Globus pallidus (tissue), 1 donor: ENCODE measurements around the gene CCNA2.

Experiments used
- DNase-seq: peaks from one replicate; pipeline ENCODE4 v3.0.0-alpha.2; 2015; ENCODE audit warnings: low spot score

Gene CCNA2

DNA sequence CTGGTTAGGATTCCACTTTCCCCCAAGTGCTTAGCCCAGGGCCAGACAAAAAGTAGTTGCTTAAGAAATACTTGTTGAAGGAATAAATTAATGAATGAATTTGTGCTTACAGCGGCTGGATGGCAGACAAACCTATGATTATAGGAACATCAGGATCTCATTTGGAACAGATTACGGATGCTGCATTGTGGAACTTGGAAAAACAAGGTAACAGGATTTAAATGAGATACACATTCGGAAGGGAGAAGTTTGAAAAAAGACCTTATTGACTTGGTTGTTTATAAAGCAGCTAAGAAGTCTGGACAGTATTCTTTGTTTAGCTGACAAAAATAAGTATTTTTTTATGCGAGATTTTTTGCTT lies 22.0 kb downstream of the CCNA2 start:
- DNase-seq = no peak

DNA sequence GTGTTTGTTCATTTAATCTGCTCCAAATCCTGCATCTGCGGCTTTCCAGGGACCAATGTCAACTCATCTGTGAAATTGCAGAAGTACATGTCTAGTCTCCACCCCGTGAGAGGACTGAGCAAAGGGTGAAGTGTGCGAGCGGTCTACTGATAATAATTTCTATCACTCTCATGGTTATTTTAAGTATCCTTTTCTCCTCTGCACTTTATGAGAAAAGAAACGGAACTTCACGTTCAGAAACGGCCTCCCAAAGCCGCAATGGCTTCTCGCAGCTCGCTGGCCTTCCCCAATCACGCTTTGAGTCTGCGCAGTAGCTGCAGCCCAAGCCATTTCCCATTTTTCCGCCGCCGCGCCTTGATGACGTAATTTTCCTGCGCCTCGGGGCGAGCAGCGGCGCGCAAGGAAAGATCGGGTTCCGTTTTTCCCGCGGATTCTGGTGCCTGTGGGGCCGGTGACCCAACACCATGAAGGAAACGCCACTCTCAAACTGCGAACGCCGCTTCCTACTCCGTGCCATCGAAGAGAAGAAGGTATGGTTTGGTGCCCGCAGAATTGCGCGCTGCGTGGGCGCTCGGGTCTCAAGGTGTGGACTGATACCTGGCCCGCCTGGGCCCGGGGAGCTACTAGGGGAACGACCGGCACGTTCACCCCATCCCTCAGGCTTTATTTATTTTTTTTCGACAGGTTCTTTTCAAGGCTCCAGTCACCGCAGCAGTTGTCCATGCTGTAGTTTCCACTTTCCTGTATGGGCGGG lies 22.5 kb downstream of the CCNA2 start, which contains the start of gene EXOSC9:
TSS of gene EXOSC9 (plus strand) at position 363 of the 754 bp plus-strand sequence. CDS start at position 465, 102 bp downstream.
- peak; percentile 91 for DNase-seq

DNA sequence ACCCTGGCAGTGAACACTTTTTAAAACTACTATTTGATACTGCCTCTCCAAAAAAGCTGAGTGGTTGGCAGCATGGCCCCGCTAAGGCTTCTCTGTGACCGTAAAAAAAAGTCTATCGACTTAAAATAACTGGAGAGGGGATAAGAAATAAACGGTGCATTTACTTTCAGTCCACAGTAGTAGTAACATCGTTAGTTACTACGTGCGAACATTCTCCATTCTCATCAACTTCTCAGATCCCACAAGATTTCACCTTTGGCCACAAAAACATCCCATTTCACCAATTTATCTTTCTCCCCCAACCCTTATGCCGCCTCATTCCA lies 23.1 kb downstream of the CCNA2 start:
- no peak for DNase-seq

DNA sequence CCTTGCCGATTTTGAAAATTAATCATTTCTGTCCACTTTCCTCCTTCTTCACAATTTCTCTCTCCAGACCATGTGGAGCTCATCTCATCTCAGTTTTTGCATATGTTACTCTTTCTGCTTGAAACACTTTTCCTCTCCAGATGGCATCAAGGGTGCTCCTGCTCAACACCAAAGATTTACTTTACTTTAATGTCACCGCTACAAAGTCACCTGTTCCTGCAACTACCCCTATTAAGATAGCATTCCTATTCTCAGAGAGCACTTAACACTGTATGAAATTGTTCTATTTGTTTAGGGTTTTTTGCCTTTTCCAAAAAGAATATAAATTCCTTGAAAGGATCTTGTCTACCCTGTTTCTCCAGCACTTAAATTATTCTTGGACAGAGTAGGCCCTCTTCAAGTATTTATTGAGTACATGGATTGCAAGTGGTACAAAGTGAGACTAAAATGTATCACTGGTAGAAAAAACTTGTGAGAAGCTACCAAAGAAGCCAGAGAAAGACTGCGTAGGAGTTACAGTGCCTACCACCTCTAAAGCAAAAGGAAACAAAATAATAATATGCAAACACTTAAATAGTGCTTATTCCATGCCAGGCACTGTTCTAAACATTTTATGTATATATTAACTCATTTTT lies 23.7 kb downstream of the CCNA2 start:
- DNase-seq = no peak

DNA sequence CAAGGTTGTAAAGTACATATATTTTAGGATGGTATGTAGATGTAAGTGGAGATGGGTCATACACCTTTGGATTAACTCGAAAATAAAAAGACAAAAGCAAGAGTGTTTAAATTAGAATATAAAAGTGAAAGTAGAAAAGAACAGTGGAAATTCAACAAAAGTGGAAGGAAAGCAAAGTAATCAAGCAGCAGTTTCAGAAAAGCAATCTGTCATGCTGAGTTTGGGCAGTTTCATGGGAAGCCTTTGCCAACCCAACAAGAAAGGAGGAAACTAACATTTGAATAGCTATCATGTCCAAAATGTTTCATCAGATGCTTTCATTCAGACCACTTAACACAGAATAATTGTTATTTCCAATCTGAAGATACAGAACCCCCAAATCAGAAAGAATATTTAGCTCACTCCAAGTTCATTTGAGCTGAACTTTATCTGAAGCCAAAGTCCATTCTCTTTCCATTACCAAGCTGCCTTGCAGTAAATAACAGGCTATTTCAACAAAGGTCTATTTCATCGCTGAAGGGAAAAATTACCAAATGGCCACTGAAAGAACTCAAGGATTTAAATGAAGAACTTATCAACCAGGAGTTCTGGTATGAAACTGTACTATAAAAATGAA lies 24.4 kb downstream of the CCNA2 start:
- DNase-seq = no peak

DNA sequence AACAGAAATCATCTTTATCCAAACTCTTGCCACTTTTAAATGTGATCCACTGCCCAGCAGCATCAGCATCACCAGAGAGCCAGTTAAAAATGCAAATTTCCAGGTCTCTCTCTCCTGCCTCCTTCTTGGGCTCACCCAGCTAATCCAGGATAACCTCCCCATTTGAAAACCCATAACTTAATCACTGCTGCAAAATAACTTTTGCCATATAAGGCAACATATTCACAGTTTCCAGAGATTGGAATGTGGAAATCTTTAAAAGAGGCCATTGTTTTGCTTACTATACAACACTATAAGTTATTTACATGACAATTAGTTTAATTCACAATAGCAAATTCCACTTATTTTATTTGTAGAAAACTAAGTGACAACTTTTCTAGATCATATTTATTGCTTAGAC lies 27.4 kb downstream of the CCNA2 start:
- no peak for DNase-seq

DNA sequence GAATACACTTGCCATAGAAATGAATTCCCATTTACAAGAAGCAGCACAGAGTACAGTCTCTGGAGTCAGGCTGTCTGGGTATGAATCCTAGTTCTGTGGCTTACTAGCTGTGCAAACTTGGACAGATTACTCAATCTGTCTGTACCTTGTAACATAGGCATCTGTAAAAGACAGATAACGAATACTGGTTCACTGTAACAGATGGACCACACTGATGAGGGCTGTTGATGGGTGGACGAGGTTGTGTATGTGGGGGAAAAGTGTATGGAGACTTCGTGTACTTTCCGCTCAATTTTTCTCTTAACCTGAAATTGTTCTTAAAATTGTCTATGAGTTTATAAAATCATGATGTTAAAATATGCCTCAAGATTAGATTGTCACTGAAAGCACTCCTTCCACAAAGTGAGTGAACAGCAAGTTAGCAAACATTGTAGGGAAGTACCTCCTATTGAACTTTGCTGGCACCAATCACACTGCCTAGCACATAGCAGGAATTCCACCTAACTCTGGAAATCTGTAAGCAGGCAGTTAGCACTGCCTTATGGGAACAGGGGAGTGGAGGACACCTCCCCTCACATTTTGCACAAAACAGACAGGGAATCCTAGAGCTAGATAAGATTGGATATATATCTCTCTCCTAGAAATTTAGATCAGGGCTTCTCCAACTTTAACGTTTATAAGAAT lies 29.0 kb downstream of the CCNA2 start:
- DNase-seq = no peak

DNA sequence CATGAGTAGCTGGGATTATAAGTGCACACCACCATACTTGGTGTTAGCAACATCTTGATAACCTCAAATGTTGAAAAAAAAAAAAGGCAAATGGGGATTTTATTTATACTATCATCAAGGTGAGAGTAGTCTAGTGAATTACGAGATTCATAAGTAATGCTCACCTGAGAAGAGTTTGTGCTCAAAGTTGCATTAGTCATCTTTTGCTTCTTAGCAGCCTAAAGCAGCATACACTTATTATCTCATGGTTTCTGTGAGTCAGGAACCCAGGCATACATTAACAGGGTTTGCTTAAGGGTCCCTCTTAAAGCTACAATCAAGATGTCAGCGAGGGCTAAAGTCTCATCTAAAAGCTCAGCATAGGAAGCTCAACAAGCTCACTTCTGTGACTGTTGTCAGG lies 30.7 kb downstream of the CCNA2 start:
- DNase-seq = no peak

DNA sequence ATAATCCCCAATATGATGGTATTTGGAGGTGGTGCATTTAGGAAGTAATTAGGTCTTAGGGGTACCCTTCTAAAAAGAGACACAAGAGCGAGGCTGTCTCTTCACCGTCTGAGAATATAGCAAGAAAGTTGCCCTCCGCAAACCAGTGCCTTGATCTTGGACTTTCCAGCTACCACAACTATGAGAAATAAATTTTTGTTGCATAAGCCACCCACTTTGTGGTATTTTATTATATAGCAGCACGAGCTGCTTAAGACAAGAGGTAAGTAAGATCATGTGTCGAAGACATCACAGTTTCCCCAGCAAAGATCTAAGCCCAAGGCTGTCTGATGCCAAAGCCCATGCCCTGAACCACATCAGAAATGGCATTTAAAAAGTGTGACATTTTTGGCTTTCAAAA lies 32.2 kb downstream of the CCNA2 start:
- DNase-seq = no peak

DNA sequence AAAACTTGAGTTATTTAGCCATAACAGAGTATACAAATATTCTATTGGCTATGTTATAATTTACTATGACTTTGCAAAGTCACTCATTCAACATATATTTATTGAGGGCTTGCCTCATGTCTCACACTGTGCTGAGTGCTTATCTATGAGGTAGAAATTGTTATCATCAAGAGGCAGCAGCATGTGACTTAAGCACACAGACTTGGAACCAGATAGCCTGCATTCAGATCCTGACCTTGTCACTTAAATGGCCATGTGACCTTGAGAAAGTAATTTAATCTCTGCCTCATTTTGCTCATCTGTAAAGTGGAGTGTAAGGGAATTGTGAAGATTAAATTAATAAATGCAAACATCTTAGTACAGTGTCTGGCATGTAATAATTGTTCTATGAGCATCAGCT lies 32.7 kb downstream of the CCNA2 start:
- DNase-seq = no peak

DNA sequence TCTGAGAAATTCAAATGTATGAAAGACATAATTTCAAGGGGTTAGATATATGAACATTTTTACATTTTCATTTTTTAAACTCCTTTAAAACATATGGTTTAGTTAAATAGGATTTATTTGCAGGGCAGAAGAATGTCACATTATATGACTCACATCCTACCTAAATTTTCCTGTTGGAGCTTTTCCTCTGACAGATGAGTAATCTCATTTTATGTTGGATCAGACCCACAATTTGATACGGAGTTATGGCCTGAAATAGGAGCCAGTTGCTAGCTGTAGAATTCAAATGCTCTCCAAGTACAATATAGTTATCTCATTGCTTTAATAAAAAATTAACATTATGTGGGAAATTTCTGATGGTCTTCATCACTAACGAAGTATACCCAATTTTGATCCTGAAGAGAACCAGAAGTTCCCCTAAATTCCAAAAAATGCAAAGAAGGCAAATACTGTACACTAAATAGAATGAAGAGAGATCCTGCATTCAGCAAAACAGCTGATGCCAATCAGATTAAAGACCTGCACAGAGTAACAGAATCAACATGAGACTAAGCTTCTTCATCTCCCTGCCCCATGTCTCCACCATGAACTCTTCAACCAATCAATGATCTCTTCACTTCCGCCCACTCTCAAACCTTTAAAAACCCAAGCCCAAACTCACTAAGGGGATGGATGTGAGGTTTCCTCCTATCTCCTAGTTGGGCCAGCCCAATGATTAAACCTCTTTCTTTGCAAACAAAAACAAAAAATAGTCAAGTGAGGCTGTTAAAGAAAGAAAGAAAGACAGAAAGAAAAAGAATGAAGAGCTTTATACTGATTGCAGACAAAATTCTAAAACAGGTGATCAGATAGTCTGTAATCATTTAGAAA lies 33.5 kb downstream of the CCNA2 start:
- DNase-seq = no peak

DNA sequence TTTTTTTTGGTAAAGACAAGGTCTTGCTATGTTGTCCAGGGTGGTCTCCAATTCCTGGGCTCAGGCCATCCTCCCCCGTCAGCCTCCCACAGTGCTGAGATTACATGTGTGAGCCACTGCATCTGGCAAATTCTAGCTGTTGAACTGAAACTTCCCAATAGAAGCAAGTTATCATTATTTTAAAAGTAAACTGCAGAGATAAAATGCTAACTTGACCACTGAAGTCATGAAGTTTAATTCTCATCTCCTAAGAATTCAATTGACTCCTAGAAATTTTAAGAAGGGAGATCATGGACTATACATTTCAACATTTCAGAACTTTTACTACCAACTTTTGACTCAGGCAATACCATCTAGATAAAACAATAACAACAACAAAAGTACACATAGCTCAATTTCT lies 34.2 kb downstream of the CCNA2 start:
- no peak for DNase-seq

DNA sequence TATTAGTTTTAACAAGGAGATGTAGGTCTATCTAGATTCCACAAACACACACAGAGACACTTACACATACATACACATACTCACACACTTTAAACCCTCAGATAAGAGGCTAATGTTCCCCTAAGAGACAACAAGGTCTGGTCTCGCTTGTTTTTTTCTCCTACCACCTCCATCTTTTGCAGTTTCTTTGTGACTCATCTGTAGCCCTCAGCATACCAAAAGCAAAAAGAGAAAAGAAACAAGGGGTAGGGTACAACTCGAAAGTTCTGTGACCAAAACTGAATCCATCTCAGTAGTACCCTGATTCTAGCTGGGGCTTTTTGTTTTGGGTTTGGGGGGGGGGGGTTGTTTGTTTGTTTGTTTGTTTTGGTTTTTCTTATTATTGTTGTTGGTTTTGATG lies 34.8 kb downstream of the CCNA2 start:
- no peak for DNase-seq

DNA sequence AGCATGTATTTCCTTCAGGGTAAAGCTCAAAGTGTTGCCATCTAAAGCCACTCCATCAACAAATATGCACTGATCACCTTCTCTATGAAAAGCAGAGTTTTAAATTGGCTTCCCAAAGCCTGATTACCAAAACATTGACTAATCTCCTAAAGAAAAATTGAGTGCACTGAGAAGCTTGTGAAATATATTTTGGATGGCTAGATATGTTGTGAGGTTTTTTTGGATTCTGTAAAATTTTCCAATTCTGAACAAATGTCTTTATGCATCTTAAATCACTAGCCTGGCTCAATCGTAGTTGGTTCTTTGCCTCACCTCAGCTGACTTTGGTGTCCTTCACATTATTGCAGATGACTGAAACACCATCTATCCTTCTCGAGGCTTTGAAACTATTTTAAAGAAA lies 37.5 kb downstream of the CCNA2 start:
- no peak for DNase-seq

DNA sequence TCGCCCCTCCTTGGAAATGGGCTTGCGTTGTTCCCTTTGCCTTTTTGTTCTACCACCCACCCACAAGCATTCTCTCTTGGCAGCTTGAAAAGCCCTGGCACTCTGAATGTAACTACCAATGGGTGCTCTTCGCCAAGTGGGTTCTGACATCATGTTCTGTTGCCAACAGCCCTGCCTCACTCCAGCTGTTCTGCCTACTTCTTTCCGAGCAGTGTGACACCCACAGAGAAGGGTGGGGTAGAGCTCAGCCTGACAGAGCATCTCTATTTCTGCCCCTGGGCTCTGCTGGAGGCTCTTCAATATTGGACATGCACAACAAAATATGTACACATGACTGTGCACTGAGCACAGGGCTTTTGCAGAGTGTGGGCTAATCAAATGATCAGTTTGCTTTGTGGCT lies 38.2 kb downstream of the CCNA2 start:
- DNase-seq = no peak

DNA sequence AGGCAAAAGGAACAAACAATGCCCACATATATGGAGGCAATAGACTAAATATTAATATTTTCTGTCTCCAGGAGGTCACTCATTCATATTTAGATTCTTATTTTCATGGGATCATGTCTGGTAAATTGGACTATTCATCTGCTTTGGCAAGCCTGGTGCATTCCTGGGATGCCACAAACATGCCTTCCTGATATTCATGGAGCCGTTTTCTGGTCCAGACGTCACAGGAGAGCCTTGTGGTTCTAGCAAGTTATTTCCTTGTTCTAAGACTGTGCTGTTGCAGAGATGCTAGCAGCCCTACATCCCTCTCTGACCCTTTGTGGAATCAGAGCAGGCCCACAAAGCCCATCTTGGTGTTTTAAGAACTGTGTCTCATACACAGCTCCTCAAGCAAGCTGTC lies 38.7 kb downstream of the CCNA2 start:
- no peak for DNase-seq

DNA sequence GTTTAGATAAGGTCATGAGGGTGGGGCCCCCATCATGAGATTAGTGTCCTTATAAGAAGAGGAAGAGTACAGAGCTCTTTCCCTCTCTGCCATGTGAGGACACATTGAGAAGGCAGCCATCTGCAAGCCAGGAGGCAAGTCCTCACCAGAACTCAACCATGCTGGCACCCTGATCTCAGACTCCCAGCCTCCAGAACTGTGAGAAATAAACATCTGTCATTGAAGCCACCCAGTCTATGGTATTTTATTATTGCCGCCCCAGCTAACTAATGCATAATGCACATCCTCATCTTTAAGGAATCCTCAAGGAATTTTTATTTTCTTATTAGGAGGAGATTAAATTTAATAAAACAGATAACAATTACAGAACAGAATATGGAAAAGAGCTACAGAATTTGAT lies 39.3 kb downstream of the CCNA2 start:
- no peak for DNase-seq

DNA sequence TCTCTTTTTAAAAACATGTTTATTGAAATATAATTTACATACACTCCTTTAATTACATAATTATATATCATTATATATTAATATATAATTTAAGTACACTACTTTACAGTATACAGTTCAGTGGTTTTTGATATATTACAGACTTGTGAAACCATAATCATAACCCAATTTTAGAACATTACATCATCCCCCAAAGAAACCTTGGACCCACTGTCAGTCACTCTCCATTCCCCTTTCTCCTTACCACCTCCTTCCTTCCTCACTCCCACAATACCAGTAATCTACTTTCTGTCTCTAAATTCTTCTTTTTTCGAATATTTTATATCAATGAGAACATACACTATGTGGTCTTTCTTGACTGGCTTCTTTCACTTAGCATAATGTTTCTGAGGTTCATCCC lies 40.5 kb downstream of the CCNA2 start:
- DNase-seq = no peak

DNA sequence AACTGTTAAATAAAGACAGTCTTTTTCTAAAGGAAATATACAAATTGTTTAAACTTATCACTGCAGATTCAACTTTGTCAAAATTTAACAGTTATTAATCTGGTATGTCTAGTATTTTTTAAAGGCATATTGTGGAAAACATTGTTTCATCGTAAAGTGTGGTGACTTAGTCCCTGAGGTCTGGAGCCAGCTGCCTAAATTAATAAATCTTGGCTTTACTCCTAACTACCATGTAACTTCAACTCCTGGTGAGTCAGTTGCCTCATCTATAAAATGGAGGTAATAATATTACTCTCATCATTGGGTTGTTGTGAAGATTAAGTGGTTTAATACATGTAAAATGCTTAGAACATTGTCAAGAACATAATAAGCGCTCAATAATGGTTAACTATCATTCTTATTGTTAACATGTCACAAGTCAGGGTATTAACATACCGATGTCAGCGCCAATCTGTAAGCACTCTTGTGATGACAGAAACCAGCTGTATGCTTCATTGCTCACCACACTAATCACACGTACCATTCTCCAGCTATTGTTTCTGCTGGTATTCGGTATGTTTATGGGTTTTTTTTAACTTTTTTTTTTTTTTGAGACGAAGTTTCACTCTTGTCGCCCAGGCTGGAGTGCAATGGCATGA lies 44.6 kb downstream of the CCNA2 start:
- no peak for DNase-seq

DNA sequence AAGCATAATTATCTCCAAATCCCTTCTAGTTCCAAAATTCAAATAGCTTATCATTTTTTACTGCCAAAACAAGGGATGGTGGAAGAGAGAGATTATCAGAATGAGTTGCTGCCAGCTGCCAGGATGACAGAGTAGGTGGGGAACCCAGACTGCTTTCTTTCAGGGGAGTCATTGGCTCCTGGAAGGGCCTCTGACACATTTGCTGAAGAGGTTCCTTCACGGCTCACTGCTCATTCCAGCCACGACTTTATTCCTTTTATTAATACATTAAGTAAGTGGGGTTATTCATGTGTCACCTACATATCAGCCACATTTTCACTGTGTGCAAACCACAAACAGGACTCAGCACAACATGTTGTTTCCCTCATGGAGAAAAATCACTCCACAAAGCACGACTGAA lies 46.1 kb downstream of the CCNA2 start:
- DNase-seq = no peak

DNA sequence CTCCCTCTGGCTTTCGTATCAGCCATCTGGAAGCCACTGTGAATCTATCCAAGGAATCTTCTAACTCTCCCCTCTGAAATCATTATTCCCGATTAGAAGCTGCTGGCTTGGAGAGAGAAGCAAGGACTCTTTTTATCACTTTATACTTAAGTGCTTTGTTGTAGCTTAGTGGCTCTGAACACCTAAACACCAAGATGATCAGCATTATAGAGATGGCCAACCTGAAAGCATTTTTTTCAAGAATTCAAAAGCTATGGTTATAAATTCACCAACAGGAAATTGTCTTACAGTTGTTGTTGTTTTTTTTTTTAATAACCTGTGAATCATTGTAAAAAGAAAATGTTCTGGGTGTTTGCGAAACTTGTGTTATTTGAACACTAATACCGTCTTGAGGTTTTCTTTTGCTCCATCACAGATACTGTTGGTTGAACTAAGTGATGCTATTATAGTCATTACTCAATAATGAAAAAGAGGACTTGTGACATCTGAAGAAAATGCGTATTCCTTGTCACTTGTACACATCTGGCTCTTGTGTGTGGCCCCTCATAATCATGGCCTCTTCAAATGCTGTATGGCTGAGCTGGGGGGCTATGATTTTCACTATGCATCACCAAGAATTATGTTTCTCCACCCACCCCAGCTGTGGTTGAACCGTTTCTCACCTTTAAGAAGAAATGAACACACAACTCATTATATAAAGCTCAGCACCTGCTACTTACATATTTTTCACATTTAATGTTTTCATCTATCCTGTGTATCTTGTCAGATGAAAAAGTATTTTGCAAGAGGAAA lies 46.9 kb downstream of the CCNA2 start:
- DNase-seq = no peak
